ENCODE results near the gene TMEM9.
"Not testable (repeated sequence)": the region's sequence is repeated elsewhere in the genome, so short reads cannot be mapped to it uniquely, and the experiment has no call there.

TMEM9 gene

DNA sequence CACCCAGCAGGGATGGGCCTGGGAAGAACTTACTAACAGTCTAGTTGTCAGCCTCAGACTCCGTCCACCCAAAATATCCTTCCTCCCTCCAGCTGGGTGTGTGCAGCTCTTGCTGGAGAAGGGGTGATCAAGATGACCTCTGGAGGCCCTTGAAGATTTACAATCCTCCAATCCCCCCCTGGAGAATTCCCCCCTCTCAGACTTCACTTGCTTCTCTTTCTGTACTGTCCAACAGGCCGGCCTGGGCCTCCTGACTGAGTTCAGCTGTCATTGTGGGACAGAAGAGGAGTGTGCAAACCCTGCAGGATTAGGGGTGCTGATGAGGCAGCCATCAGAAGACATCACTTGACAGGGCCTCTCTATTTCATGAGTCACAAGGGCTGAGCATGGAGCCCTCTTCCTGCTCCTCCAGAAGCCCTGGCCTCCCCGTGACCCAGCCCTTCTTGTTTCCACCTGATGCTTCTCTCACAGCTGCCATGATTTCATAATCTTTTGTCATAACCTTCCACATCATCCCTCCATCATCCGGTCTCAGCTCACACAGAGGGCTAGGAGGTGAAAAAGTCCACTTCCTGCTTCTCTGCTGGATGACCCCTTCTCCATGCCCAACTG, 18.8 kb upstream of the TMEM9 start:
- DNase-seq (ENCODE audit: low spot score), result no peak

DNA sequence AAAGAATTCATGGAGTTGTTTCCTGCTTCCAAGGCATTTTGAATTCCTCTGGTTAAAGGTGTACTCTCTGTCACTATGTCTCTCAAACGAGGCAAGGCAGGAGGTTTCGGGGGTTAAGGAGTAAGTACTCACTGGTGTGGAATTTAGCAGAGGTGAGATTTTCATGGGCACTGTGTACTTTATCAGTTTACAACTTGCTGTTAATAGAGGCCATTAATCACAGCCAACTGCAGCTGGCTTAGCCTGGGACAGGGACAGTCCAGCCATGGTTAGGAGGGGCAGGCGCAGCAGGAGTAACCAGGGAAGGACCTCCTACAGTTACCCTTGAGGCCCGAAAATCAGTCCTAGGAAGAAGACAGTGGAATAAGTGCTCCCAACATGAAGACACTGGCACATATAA, 18.1 kb upstream of the TMEM9 start:
- DNase-seq (ENCODE audit: low spot score), result no peak

DNA sequence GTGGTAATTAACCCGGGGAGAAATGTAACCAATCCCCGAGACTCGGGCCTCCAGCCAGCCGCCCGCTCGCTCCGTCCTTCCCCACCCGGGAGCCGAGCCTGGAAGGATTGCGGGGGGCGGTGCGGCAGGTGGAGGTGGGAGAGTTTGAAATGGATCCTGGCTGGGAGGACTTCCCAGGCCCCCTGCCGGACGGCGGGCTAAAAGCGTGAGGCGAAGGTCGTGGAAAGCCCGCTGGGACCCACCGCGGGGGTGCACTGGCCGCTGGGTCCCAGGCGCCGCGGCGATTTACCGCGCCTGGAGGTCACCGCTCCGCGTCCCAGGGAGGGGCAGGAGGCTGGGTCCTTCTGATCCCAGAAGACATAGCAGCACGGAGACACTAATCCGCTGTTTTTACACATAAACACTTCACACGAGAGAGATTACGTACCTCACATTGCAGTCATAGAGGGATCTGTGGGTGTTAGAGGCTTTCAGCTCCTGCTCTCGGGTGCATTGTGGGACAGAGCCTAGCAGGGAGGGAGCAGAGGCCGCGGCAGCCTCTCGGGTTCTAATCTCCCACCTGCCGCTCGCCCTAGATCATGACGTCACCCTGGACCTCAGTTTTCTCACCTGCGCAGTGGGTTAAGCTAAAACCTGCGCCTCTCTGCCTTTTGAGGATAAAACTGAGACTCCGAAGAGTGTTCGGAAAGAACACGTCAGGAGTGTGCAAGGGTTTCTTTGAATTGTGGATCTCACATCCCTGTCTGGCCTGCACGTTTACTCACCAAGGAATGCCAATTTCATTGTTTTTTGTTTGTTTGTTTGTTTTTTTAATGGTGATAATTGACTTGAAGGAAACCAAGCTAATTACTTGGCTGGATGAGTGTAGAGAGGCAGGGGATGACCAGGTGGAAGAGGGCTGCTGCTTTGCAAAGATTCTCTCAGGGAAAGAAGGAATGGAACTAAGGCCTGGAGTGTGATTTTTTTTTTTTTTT, 17.1 kb upstream of the TMEM9 start:
- DNase-seq (ENCODE audit: low spot score), result peak; percentile 62

DNA sequence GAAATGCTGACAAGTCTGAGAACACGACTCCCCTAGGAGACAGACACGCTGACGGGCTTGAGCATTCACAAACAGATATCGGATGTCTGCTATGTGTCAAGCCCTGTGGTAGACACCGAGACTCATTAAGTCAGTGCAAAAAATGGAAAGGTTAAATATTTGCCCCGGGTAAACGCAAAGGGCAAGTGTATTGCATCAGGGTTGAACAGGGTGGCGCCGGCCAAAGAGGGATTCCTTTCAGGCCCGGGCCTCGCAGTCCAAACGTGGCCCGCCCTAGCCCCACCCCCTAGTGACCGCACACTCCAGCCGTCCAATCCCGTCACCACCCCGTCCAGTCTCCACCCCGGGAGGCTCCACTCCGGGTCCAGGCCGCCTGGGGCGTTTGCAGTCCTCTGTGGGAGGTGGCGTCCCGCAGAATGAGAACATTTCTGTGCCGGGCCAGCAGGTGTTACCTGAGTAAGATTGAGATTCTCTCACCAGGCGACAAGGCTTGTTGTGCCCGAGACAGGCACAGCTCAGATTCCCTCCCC, 16.3 kb upstream of the TMEM9 start:
- peak; percentile 96 for DNase-seq (ENCODE audit: low spot score)

DNA sequence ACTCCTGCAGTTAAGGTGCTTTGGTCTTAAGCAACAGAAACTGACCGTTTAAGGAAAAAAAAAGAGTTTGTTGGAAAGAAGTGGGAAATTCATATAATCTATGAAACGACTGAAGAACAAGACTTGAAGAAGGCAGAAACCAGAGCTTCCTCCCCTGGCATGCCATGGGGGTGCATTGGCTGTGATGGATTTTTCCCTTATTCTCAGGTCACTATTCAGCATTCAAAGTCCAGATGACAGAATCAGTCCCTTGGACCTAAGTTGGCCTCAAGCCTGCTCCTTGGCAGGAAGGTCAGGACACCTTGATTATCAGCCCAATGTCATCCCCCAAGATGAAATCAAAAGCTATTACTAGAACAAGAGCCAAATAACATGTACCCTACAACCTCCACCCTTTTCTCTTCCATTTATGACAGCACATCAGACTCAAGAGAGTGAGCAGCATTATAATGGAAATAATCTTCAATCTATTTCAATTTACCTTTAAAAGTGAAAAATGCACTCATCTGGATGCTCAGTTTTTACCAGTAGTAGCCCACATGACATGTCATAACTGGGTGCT, 15.8 kb upstream of the TMEM9 start:
- no peak for DNase-seq (ENCODE audit: low spot score)

DNA sequence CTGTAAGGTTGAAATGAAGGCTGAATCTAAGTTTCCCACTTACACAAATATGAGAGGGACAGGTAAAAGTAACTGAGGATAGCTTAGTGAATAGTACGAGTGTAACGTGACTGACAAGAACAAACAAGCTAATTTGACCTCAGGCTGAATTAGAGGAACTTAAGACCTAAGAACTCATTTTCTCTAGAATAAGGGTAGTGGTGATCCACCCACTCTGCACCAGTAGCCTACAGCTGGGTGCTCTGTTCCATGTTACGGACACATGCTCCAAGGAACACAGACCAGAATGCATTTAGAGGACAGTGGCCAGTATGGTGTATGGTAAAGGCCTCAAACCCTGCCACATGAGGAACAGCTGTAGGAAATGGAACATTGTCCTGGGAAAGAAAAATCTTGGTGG, 14.9 kb upstream of the TMEM9 start:
- DNase-seq (ENCODE audit: low spot score), result no peak

DNA sequence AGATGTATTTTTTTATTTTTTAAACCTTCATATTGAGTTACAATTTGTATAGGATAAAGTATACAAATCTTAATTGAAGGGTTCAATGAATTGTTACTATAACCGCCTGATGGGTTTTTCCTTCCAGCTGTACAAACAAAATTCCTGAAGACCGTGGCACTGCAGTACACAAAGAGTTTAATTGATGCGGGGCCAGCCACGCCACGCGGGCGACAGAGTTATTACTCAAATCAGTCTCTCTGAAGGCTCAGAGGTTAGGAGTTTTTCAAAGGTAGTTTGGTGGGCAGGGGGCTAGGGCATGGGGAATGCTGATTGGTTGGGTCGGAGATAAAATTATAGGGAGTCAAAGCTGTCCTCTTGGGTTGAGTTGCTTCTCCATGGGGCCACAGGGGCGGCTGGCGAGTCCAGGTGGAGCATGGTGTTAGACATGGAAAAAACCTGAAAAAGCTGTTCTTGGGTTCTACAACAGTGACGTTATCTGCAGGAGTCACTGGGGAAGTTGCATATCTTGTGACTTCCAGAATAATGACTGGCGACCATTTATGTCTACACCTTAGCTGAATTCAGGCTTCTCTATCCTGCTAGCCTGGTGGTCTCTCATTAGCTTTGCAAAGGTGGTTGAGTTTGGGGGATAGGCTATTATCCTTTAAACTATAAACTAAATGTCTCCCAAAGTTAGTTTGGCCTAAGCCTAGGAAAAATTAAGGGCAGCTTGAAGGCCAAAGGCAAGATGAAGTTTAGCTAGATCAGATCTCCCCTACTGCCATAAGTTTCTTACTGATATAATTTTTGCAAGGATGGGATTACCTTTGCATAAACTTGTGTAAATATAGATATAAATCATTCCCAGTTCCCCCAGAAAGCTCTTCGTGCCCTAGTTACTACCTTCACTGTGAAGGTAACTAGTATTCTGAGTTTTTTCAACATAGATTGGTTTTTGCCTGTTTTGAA, 13.0 kb upstream of the TMEM9 start:
- no peak for DNase-seq (ENCODE audit: low spot score)

DNA sequence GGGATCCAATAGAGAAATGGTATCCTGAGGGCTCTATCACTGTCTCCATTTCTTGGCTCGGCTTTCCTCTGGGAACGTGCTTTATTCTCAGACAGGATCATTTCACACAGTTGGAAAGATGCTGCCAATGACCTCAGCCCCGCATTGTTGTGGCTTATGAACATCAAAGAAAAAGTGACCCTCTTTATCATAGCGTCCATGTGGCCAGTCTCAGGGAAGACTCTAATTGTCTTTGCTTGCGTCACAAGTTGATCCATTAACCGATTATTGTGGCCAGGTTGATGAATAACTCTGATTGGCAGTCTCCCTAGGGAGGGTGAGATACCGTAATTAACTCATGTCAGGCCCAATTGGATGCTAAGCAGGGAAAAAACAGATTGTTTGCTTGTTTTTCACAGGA, 10.4 kb upstream of the TMEM9 start:
- DNase-seq (ENCODE audit: low spot score), result no peak

DNA sequence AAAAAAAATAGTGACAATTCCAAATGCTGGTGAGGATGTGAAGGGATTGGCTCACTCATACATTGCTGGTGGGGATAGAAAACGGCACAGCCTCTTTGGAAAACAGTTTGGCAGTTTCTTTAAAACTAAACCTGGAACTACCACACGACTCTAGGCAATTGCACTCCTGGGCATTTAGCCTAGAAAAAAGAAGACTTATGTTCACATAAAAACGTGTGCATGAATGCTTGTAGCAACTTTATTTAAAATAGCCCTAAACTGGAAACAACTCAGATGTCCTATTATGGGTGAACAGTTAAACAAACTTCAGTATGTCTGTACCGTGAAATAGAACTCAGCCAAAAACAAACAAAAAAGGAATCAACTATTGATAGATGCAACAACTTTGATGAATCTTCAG, 9.4 kb upstream of the TMEM9 start:
- DNase-seq (ENCODE audit: low spot score), result no peak

DNA sequence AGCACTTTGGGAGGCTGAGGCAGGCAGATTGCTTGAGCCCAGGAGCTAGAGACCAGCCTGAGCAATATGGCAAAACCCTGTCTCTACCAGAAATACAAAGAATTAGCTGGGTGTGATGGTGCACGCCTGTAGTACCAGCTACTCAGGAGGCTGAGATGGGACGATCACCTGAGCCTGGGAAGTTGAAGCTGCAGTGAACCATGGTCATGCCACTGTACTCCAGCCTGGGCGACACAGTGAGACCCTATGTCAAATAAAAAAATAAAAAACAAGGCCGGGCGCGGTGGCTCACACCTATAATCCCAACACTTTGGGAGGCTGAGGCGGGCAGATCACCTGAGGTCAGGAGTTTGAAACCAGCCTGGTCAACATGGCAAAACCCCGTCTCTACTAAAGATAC, 8.8 kb upstream of the TMEM9 start:
- DNase-seq (ENCODE audit: low spot score), result not testable (repeated sequence)

DNA sequence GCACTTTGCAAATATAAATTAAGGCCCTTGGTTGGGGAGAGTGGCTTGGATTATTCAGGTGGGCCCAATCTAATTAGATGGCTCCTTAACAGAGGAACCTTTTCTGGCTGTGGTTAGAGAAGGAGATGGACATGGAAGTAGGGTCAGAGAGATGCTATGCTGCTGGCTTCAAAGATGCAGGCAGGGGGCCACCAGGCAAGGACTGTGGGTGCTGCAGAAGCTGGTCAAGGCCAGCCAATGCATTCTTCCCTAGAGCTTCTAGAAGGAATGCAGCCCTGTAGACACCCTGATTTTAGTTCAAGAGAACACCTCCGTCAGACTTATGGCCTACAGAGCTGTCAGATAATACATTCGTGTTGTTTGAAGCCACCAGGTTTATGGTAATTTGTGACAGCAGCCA, 3.7 kb upstream of the TMEM9 start:
- DNase-seq (ENCODE audit: low spot score), result no peak

DNA sequence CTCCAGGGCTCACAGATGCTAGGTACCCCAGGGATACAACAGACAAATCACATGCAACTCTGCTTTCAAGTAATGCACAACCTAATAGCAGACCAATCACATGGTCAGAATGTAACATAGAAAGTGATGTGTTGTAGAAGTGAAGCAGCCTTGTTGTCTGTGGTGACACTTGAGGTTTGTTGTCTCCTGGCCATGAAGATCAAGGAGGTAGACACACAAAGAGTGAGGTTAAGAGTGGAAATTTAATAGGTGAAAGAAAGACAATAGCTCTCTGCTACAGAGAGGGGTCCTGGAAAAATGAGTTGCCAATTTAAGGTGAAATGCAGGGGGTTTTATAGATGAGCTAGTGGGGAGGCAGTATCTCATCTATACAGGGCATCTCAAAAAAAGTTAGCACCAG, 2.5 kb upstream of the TMEM9 start:
- no peak for DNase-seq (ENCODE audit: low spot score)

DNA sequence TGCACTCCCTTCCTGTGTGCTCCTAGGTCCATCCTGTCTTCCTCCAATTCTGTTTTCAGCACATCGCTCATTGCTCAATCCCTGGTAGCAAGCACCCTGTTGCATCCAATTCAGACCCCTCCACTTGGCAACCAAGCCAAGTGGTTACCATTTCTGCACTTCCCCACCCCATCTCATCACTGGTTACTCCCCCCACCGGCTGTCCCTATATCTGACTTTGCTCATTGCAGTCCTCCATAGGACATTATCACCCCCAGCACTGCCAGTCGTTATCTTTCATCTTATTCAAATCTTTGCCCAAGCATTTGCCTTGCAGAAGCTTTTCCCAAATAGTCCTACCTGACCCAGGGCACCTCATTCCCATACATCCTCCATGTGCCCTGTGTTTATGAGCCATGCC, 2.1 kb upstream of the TMEM9 start:
- DNase-seq (ENCODE audit: low spot score), result no peak

DNA sequence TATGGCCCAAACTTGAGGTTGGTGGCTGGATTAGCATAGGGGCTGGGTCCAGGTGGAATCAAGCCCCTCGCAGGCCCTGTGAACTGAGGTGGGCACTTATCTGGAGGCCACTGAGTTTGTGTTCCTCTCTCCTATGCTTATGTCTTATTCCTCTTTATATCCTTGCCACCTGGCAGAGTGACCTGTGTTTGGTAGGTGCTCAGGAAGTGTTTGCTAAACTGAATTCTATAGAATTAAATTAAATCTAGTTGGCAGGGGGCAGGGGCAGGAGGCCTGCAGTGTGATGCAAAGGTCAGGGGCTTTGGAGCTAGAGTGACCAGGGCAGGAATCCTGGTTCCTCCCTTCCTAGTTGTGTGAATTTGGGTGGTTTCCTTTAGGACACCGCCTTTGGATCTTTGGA, 1.1 kb upstream of the TMEM9 start:
- no peak for DNase-seq (ENCODE audit: low spot score)

DNA sequence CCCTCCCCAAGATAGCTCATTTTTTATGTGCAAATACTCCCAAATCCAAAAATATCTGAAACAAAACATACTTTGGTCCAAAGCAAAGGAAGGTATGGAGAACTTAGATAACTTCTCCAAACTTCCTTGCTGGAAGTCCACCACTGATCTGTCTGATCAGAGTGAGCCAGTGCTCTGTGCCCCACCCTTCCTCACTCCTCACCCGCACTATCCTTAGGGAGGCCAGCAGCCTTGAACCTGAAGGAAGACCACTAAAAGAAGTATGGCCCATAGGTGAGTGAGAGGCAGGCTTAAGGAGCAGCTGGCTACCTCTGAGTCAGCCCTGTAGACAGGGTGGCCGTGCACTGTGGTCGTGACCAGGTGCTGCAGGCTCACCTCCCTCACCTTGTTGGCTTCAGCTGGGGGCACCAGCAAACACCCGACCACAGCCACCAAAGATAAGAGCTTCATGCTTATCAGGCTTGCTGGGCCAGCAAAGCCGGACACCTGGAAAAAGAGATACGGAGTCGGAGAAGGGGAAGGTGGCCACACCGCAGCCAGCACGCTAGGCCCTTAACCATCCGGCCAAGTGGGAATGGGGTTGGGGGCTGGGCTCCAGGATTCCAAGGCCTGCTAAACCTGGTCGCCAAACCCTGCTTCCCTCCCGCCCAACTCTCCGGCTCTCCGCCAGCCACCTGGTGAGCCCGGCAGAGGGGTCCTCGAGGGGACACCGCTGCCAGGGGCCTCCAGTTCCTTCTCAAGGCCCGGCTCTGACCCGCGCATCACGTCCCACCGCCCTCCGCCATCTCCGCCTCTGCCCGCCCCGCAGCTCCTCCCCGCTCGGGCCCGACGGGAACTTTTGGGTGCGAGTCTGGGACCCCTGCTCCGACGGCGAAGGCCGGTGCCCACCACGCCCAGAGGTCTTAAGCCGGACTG, 543 bp downstream of the TMEM9 start:
- no peak for DNase-seq (ENCODE audit: low spot score)

DNA sequence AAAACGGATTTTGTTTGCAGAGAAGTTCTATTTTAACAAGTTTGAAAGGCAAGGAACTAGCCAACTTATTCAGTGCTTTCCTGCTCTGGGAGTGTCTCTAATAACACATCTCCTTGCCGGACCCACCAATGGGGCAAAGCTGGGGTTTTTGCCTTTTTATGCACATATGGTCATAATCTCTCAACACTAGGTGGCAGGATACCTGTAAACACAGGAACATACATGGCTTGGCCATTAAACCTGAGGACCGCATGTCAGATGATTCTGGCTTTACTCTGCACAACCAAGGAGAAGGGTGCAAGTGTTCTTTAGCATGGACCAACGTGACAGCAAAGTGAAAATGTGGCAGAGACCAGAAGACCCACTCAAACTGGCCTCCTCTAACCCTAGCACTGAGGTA, 4.9 kb downstream of the TMEM9 start:
- DNase-seq (ENCODE audit: low spot score), result peak; percentile 28

DNA sequence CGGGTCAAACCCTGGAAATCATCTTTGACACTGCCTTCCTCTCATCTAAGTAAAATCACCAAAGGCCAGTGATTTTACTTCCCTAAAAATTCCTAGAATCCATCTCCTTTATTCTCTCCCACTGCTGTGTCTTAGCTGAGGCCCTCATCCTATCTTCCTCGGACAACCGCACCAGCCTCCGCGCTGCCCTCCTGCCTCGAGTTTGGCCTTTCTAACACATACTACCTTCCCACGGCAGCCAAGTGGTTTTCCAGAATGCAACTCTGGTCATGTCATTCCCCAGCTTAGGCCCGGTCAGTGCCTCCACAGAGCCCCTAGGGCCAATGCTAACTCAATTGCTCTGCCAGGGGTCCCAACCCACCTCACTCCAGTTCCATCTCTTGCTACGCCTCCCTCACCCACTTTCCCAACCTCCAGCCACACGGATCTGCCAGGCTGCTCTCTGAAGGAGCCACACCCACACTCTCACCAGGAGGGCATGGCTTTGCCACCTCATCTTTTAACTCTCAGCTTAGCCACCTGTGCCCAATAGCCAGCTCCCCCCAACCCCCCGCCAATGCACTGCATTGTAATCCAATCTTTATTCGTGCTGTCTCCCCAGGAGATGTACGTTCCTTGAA, 6.8 kb downstream of the TMEM9 start:
- DNase-seq (ENCODE audit: low spot score), result no peak

DNA sequence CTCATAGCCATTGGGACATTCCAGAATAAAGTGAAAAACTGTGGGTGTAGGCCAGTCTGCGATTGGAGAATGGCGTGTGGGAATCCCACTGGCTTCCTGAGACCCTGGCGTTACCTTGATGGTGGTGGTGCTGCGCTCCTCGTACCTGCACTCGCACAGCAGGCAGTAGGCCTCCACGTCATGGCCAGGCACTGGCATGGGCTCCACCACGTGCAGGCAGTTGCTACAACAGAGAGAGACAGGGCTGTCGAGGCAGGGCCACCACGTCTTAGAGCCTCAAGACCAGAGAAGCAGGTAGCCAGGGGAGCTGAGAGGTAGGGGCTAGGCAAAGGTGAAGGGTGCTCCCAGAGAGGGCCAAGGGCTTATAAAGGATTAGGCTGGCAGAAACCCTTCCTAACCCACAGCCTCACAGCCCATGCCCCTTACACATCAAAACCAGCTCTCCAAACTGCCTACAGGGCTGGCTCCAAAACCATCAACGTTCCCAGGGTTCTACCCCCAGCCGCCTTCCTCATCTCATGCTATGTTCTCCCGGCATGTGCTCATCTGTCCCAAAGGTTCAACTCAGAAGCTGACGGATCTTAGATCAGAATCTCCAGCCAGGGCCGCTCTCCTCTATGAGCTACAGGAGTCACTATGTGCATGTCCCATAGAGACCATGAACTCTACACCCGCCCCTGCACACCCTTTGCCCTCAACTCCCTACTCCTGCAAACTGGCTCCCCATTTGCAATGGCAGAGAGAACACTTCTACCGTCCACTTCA, 7.5 kb downstream of the TMEM9 start:
- no peak for DNase-seq (ENCODE audit: low spot score)

DNA sequence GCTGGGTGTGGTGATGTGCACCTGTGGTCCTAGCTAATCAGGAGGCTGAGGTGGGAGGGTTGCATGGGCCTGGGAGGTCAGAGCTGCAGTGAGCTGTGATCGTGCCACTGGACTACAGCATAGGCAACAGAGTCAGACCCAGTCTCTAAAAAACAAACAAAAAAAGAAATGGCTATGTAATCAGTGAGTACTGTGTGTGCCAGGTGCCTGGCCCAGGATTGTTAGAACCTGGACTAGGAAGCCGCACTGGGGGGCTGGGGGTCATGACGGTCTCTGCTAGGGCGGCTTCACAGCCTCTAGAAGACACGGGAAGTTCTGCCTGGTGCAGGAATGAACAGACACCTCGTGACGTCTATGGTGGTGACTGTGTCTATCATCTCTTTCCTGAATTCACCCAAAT, 8.5 kb downstream of the TMEM9 start:
- no peak for DNase-seq (ENCODE audit: low spot score)

DNA sequence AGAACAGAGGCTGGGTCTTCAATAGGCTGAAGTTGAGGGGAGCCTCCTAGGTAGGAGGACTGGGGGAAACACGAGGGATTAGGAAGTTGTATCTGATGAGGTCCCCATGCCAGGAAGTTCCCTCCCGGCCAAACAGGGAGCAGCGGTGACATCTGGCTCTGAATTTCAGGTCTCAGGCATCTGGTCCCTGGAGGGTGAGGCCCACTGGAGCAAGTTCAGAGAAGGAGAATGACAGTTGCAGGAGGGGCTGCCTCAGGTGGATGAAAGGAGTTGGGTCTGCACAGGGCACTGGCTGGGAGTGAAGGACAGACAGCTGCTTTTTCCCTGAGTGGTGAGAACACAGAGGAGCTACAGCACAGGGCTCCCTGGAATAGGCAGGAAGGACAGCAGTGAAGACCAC, 9.1 kb downstream of the TMEM9 start:
- DNase-seq (ENCODE audit: low spot score), result no peak

All from LoVo (cell line).